OCI-M1 (cell line): Measurements from ENCODE around the gene IL17REL.

Experiments used
- DNase-seq: peaks from one replicate; lab custom pipeline; 2025; lab: John Stamatoyannopoulos, UW

Gene IL17REL

DNA sequence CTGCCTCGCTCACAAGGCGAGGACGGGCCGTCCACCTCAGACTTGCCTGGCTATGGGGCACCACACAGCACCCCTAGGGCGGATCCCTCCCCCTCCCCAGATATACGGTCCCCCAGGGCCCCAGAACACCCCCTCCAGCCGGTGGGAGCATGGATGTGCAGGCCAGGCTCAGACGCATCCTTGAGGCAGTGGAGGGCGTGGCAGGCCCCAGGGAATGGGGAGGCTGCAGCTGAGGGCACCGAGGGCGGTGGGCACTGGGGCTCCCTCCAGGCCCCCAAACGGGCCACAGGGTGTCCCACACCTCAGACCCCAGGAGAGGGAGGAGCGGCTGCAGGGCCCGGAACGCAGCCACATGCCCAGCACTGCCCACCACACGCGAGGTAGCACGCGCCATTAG is 33.5 kb upstream of the IL17REL start:
- DNase-seq: no peak

DNA sequence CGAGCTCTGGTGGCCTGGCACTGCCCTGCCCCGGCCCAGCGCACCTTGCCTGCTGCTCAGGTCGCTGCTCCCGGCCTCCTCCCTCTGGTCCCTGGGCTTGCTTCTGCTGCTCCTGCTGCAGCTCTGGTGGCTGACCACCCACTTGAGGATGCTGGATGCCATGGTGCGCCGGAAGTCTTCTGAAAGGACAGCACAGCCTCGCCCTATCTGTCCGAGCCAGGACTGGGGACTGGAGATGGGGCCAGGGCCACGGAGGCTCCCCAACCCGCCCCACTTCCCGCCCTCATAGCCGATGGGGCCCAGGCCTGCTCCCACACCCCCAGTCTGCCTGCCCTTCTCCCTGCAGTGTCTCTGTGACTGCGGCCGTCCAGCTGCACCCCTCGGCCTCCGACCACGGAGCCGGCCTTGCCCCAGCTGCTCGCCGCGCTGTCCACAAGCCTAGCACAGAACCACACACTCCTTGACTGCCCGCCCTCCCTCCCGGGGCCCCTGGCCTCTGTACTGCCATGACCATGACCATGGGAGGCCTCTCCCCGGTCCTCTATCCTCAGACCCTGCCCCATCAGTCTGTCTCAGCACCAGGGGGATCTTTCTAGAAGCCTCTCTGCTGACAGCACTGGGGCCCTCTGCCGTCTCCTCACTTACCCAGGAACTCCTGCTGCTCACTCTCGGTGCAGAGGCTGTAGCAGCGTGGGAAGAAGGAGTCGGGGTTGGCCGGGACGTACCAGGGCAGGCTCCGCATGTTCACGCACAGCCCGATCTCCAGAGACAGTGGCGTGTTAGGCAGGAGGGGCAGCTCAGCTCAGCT is 32.9 kb upstream of the IL17REL start:
- no peak for DNase-seq

DNA sequence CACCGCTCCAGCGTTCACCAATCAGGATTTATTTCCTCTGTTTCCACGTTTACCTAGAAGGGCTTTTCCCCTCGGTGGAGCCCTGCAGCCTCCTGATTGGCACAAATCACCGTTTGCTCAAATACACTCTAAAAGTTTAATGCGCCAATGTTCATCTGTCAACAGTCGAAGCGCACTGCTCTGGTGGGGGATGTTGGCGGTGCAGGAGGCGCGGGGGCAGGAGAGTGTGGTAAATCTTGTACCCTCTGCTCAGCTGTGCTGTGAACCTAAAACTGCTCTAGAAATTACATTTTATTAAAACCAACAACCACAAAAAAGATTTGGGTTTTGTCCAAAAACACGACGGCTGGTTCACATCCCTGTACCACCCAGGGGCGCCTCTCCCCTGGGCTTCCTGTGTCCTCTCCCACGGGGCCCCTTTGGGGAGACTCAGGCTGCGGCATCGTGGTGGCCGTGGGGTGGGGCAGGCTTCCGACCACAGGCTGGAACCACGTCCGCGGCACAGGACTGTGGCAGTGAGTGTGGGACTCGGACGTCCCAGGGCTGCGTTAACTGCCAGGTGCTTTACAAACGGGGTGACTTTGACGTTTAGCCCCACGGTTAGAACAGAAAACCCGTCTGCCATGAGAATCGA is 32.0 kb upstream of the IL17REL start:
- DNase-seq: no peak

GRCh38 chr22:50041361-50042065 is 28.9 kb upstream of the IL17REL start:
- DNase-seq: no peak

DNA sequence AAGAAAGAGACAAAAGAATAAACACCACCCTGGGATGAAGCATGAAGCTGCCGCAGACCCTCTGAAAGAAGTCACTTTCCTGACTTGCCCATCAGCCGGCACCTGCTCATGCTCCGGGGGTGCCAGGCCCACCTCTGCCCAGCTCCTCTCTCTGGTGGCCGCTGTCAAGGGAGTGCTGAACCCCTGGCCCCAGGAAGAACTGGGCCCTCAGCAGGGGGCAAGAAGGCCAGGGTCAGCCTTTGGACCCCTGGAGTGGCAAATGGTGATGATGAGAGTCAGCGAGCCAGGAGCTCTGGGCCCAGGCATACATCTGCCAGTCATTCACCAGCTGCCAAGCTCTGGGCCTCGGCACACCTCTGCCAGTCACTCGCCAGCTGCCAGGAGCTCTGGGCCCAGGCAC is 28.2 kb upstream of the IL17REL start:
- DNase-seq: no peak

- no peak for DNase-seq
These were observed 27.3 kb upstream of the IL17REL start for GRCh38 chr22:50039669-50040443.

DNA sequence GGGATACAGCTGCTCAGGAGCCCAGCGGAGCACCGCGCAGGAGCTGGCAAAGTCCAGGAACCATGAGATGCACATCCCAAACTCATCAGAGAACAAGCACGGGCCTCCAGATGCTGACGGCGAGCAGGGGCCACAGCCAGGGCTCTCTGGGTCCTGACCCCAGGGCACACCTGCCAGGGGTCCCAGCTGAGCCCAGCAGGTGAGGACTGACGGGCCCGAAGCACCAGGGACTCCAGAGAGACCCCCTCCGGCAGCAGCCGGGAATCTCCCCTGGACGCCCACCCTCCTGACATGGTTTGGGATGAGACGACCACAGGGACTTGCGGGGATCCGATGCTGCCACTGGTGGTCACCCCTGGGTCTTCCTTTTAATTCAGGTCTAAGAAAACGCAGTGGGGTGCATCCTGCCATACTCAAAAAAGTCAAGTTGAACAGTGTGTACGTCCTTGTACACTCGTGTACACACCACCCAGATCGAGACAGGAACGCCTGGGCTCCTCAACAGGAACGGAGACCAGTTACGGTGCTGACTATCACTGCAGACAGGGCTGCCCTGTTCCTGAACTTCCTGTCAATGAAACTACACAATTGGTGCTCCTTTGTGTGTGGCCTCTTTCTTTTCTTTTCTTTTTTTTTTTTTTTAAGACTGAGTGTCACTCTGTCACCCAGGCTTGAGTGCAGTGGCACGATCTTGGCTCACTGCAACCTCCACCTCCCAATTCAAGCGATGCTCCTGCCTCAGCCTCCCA is 23.6 kb upstream of the IL17REL start:
- no peak for DNase-seq

GRCh38 chr22:50035131-50035881 is 22.7 kb upstream of the IL17REL start:
- DNase-seq: no peak

DNA sequence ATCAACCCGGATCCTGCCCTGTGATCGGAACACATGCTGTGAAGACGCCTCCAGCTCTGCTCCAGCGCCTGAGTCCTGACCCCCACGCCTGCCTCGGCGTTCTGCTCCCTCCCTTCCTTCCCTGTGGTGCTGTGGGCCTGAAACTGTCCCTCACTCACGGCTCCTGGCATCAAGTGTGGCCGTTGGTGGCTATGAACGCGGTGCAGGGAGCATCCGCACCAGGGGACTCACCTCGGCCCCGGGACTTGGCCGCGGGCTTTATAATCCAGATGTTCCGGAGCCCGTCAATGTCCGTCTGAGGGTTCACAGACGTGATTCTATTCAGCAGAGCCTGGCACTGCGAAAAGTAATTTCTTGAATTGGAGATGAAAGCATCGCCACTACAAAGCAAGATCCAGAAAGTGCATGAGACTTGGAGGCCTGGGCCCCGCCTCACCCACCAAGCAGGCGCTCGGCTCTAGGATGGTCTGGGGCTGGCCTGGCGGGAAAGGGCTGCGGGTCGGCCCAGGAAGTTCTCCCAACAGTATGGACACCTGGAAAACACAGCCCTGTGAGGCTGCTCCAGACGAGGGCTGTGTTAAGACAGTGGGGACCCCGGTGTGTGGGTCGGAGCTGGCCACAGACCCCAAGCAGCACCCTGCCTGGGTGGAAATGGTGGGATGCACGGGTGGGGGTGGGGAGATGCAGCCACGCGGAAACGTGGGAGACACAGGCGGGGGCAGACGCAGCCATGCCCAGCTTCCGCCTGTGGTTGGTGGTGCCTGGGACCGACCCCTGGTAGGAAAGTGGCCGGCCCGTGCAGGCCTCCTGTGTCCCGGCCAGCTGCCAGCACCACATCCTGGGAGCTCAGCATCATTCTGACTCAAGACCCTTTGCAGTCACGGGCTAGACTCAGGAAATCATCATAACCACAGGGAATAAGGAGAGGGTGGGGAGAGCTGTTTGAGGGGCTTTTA is 21.8 kb upstream of the IL17REL start:
- no peak for DNase-seq

DNA sequence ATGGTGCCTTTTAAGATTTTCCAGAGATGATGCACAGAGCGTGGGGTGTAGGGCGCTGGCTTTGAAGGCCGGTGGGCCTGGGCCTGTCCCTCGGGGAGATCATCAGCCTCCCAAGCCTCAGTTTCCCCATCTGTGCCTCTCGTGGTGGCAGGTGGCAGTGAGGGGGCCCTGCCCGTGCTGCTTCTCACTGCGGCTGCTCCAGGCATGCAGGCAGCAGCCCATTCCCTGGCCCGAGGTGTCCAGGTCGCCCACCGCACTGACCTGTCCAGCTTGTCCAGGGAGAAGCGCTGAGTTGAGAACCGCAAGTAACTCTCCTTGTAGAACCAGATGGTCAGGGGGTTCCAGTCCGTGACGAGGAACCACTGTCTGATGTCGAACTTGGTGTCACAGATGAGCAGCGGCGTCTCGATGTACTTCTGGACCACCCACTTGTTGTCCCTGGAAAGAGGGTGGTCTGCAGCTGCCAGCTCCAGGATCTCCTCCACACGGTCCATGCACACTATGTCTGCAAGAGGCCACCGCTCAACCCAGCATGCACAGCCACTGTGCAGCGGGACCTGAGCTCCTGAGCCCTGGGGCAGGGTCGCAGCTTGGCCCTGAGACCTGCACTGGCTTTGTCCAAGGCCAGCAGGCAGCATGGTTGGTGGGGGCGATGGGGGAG is 20.5 kb upstream of the IL17REL start:
- no peak for DNase-seq

GRCh38 chr22:50032109-50032871 is 19.7 kb upstream of the IL17REL start:
- no peak for DNase-seq

GRCh38 chr22:50031189-50032091 is 18.9 kb upstream of the IL17REL start:
- DNase-seq: no peak

- DNase-seq: peak; percentile 74
These were observed 18.0 kb upstream of the IL17REL start for GRCh38 chr22:50030297-50031188.

DNA sequence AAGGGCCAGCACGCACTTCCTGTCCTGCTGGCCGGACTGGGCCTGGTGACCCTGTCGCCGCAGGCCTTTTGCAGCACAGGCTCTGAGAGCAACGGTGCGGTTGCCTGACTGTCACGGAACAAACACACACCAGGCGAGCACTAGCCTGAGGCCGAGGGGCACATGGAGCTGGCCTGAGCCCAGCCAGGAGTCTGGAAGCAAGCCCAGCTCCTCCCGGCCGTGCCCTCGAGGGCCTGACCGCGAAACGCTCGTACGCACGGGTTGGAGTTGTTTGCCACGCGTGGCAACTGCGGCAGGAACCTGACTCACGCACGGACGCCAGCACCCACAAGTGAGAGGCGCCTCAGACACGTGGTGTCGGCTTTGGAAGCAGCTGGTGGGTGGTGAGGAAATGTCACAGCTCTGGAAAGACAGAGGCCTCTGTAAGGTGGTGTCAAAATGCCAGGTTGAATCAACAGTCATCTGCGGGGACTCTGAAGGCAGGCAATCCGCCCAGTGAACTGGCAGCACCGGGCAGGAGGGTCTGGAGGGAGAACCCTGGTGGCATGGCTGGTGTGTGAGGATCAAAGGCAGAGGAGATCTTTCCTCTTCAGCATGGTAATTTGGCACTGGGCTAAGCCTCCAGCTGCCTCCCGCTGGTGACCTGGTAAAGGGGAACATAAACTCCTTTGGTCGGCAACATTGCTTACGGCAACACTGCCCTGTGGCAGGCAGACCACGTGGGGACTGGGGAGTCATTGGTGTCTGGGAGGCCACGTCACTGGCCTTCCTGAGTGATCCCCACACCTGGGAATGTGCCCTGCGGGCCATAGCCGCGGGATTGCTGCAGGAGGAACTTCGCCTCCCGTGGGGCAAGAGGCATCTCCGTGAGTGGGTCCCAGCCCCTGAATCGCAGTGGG is 15.3 kb upstream of the IL17REL start:
- DNase-seq: no peak

DNA sequence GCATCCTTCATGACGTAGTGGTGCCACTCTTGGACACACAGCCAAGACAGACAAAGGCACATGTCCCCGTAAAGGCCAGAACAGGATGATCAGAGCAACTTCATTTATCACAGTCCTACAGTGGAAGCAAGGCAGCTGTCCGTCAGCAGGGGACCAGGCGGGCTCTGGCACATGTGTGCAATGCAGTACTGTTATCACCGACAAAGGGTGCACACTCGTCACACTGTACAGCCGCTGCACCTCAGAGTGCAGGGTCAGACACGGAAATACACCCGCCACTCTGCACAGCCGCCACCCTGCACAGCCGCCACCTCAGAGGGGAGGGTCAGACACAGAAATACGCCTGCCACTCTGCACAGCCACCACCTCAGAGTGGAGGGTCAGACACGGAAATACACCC is 13.4 kb upstream of the IL17REL start:
- DNase-seq: no peak
